Myocyte (in vitro differentiated cells): ENCODE measurements around the gene PIK3R1. TPM values are rescaled to one million over a fixed set of nuclear protein-coding genes. Genes with fewer than 3 reads are reported as not detected.

Experiments
- DNase-seq: peaks from one replicate; pipeline ENCODE4 v3.0.0-alpha.2; 2012; ENCODE audit warnings: low read depth
- total RNA-seq: library from RNA; depleted of rRNA; stranded (reverse); fragments of >200 nt; gene quantifications from 2 replicates; pipeline ENCODE4 v1.2.3, GENCODE V29; 2014

PIK3R1 gene
- total RNA-seq, 1 donor from 2014 or later: 27.1 TPM

- peak; percentile 35 for DNase-seq
Observed at GRCh38 chr5:68292316-68292715, 76.8 kb downstream of the PIK3R1 start.

DNA sequence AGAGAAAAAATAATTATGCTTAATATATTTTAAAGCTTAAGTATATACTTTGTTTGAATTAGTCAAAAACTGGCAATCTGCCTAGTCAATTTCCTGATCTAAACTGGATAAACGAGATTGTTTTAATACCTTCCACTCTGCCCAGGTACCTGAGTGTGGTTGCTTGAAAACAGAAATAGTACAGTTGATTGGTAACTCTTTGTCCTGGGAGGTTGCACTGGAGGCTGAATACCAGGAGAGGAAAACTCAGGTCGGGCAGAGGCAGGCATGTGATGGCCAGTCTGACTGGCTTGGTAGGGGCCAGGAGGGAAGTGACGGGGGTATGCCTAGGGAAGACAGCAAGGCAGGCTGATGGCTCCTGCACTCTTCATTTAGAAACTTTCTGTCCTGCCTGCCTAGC is 80.2 kb downstream of the PIK3R1 start:
- DNase-seq: no peak

GRCh38 chr5:68296895-68297294 is 81.3 kb downstream of the PIK3R1 start:
- no peak for DNase-seq

DNA sequence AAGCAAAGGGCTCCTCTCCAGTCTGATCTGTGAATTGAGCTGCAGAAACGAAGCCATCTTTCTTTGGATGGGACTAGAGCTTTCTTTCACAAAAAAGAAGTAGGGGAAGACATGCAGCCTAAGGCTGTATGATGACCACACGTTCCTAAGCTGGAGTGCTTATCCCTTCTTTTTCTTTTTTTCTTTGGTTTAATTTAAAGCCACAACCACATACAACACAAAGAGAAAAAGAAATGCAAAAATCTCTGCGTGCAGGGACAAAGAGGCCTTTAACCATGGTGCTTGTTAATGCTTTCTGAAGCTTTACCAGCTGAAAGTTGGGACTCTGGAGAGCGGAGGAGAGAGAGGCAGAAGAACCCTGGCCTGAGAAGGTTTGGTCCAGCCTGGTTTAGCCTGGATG is 82.1 kb downstream of the PIK3R1 start:
- DNase-seq: no peak

GRCh38 chr5:68298479-68298878 is 82.9 kb downstream of the PIK3R1 start:
- no peak for DNase-seq

DNA sequence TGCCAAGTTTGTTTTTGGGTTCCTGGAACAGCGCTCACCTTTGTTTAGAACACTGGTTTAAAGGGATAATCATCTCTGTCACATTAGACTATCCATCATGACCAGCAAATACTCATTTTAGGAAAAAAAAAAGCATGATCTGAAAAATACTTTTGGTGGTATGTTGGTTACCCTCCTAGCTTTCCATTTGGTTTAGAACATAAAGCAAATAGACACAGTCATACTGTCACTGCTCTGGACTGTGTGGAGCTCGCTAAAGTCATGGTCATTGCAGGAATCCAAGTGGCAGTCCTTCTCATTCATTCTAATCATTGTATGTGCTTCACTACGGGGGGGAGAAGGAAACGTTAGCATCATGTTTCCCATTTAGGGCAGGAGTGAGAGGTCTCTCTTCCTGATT is 83.5 kb downstream of the PIK3R1 start:
- no peak for DNase-seq

DNA sequence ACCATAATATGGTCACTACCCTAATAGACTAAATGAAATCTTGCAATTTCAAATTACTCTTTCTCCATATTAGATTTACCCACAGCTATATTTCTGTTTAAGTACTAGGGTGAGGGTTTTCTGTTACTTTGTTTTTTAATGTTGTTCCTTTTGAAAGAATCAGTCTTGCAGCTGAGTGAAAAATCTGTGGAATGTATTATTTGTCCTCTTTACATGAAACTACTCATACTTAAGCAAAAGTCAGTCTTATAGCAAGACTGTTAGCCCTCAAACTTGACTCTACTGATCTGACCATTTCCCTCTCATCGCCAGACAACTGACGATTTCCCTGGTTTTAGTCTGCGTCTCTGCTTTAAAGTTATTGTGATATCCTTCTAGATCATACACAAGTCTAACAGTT is 84.0 kb downstream of the PIK3R1 start:
- DNase-seq: no peak

DNA sequence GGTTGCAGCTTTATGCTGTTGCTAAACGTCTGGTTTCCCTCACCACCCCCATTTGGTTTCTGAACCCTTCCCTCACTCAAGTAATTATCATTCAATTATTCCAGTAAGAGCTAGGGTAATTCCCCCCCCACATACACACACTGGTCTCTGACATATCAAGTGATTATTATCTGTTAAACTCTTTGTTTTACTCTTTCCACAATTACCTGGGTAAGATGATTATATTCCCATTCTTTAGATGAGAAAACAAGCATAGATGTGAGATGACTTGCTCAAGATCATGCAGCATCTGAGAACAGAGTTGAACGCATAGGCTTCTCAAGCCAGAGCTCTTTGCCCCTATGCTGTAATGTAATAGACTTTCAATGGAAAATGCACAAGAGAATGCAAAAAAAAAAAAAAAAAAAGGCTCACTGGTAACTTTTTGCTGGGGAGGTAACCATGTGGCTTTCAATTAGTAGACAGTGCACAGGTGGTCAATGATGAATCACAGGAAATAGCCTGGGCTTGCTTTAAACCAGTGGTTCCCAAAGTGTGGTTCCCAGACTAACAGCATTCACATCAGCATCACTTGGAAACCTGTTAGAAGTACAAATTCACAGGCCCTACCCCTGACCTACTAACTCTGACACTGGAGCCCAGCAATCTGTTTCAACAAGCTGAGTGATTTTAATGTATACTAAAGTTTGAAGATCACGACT is 87.6 kb downstream of the PIK3R1 start:
- DNase-seq: peak; percentile 12

GRCh38 chr5:68303754-68304420 is 88.3 kb downstream of the PIK3R1 start:
- DNase-seq: no peak

DNA sequence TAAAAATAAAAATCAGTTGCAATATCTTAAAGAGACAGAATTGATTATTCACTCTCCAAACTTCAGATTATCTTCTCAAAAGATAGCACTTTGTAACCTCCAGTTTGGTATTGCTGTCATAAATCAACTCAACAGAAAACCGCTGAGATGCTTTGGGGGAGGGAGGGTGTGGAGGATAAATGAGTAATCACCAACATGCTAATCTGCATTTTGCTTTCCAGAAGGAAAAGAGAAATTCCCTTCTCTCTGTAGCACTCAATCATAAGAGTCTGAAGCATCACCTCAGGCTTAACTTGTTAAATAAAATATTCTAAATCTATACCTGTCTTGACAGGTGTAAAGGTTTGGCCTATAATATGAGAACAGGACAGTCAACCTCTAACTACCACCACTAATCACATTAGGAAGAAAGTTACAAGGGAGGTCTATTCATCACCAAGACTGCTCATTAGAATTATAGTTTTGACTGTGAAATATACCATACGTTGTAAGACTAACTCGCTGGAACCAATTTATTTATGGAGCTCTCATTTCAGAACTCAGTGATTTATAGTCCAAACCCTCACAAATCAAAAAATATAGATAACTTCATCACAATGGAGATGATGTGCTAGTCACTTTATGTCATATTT is 89.0 kb downstream of the PIK3R1 start:
- DNase-seq: peak; percentile 9

- DNase-seq: no peak
Observed at GRCh38 chr5:68305223-68305870, 89.8 kb downstream of the PIK3R1 start.

- no peak for DNase-seq
Observed at GRCh38 chr5:68306361-68307014, 90.9 kb downstream of the PIK3R1 start.

GRCh38 chr5:68313336-68313735 is 97.8 kb downstream of the PIK3R1 start:
- DNase-seq: no peak

- DNase-seq: no peak
Observed at GRCh38 chr5:68314465-68314864, 98.9 kb downstream of the PIK3R1 start.

DNA sequence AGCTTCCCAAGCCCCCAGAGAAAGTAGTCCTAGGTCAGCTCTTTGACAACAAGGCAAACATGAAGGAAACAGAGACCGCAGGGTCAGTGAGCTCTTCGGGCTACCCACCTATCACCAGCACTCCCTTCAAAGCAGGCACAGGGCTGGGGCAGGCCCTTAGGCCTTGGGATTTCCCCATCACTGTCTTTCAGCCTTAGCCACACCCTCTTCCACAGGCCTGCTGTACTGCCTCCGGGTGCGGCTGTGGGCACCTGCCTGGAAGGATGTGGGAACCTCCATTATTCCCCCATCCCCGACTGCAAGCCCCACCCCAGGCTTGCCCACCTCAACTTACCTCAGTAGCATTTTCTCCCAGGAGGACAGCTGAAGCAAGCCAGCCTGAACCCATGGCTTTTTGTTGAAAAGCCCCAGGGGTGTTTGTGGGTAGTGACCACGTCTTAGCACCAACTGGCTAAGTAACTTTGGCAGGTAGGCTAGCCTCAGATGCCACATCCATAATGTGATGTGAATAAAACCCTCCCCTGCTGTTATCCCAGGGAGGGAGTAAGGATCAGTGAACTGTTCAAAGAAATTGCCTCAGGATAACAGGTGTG is 100.2 kb downstream of the PIK3R1 start:
- DNase-seq: peak; percentile 37

GRCh38 chr5:68316469-68316868 is 100.9 kb downstream of the PIK3R1 start:
- DNase-seq: no peak

DNA sequence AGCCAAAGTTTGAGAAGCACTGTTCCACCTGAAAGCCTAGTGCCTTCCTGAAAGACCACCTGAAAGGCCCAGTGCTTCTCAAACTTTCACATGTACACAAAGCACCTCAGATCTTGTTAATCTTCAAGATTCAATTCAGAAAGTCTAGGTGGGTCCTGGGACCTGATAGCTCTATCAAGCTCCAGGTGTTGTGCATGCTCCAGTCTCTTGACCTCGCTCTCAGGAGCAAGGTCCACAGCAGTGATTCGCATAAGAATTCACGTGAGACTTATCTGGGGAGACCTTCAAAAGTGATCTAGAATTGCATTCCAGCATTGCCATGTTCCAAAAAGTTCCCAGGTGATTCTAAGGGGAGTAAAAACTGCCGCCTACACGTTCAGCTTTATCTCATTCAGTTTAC is 102.1 kb downstream of the PIK3R1 start:
- no peak for DNase-seq

- DNase-seq: no peak
Observed at GRCh38 chr5:68318955-68319705, 103.6 kb downstream of the PIK3R1 start.

DNA sequence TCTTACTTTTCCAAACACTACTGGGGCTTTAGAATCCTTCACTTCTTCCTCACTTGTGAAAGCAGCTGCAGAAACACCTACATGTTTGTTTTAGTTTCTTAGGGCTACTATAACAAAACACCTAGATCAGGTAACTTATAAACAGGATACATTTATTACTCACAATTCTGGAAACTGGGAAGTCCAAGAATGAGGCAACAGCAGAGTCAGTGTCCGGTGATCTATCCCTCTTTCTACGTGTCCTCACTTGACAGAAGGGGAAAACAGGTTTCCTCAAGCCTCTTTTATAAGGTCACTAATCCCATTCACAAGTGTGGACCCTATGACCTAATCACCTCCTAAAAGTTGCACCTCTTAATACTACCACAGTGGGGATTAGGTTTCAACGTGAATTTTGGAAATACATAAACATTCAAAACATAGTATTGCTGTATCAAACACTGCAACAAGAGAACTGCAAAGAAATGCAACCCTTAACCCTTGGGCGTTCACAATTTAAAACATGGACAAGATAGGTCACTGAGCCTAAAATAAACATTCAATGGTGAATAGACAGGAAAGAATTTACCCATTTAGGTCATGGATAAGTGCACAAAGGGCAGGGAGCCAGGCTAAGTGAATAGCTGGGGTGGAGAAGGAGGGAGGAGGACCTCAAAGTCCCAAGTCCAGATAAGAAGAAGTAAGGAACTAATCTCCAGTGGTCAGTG is 104.3 kb downstream of the PIK3R1 start:
- no peak for DNase-seq
